OCI-LY7 (cell line): ENCODE measurements around the gene UBTD2.

Experiments
- CTCF ChIP-seq: fragments of 200-600 bp; sonication (generic); conservative IDR thresholded peaks from 2 replicates; pipeline ENCODE4 v1.5.1; 2014; ENCODE audit warnings: mild to moderate bottlenecking, antibody characterized with exemption, low read length, moderate library complexity, mixed read lengths
- EZH2phosphoT487 ChIP-seq: fragments of 200-600 bp; sonication (generic); IDR thresholded peaks from 2 replicates; pipeline ENCODE4 v1.6.1; 2018; ENCODE audit warnings: low read depth, borderline replicate concordance, mild to moderate bottlenecking, mixed run types, antibody characterized with exemption, low read length, moderate library complexity, mixed read lengths

- TF ChIP-seq CTCF (no peak), EZH2phosphoT487 (no peak)
These were observed 120.2 kb downstream of the UBTD2 start for GRCh38 chr5:172163346-172163745.
